HepG2 (cell line): ENCODE results near the gene MRPL28. TPM values are rescaled to one million over a fixed set of nuclear protein-coding genes. Genes with fewer than 3 reads are reported as not detected.

ENCODE experiments used
- ATAD3A ChIP-seq: sonication (generic); formaldehyde crosslinking; IDR thresholded peaks from 2 replicates; pipeline ENCODE4 v1.4.0; 2020; ENCODE audit warnings: missing genetic modification reagents
- ESRRA ChIP-seq: sonication (generic); formaldehyde crosslinking; IDR thresholded peaks from 2 replicates; pipeline ENCODE4 v1.5.1; 2020; ENCODE audit warnings: mild to moderate bottlenecking, low read depth, missing genetic modification reagents
- GTF2F1 ChIP-seq: fragments of 150-350 bp; IDR thresholded peaks from 2 replicates; pipeline ENCODE4 v1.6.1; 2014; ENCODE audit warnings: low read length
- GTF3A ChIP-seq: sonication (generic); formaldehyde crosslinking; conservative IDR thresholded peaks from 2 replicates; pipeline ENCODE4 v1.4.0; 2020; ENCODE audit warnings: mild to moderate bottlenecking, missing genetic modification reagents
- MAFK ChIP-seq, 2 experiments: IDR thresholded peaks in 1 of 2; conservative IDR thresholded peaks in 1 of 2; 2 replicates each; pipeline ENCODE4 v1.6.1; 2011; ENCODE audit warnings: improper control_type of control experiment in 2 of 2, low read length in 2 of 2
- MLLT10 ChIP-seq: sonication (generic); formaldehyde crosslinking; IDR thresholded peaks from 2 replicates; pipeline ENCODE4 v1.4.0; 2020; ENCODE audit warnings: missing genetic modification reagents
- NFE2L2 ChIP-seq: fragments of 150-350 bp; IDR thresholded peaks from 2 replicates; pipeline ENCODE4 v1.6.1; 2014; ENCODE audit warnings: low read length
- REPIN1 ChIP-seq: sonication (generic); formaldehyde crosslinking; IDR thresholded peaks from 2 replicates; pipeline ENCODE4 v1.8.0; 2022; ENCODE audit warnings: missing genetic modification reagents, low read depth, mild to moderate bottlenecking, borderline replicate concordance
- SALL1 ChIP-seq: sonication (generic); formaldehyde crosslinking; IDR thresholded peaks from 2 replicates; pipeline ENCODE4 v1.8.0; 2022; ENCODE audit warnings: mild to moderate bottlenecking, missing genetic modification reagents
- TCF12 ChIP-seq, 2 experiments: fragments of 450-650 bp in 1 of 2; sonication (generic) in 1 of 2; formaldehyde crosslinking in 1 of 2; IDR thresholded peaks; 2 replicates each; pipeline versions ENCODE4 v1.6.1 to v1.8.0; 2017 to 2022; ENCODE audit warnings: antibody characterized with exemption in 1 of 2, mild to moderate bottlenecking in 1 of 2, missing genetic modification reagents in 1 of 2, moderate library complexity in 1 of 2
- TCF7L2 ChIP-seq: IDR thresholded peaks from 2 replicates; pipeline ENCODE4 v1.6.1; 2011; ENCODE audit warnings: mild to moderate bottlenecking, low read depth, low read length, moderate library complexity
- U2AF1 ChIP-seq: fragments of 200-400 bp; formaldehyde crosslinking; optimal IDR thresholded peaks from 2 replicates; pipeline ENCODE3; 2017; ENCODE audit warnings: mild to moderate bottlenecking, low read depth, low read length
- ZBTB20 ChIP-seq: sonication (generic); formaldehyde crosslinking; IDR thresholded peaks from 2 replicates; pipeline ENCODE4 v1.8.1; 2023; ENCODE audit warnings: missing genetic modification reagents, low read depth, mild to moderate bottlenecking, borderline replicate concordance
- ZNF234 ChIP-seq: sonication (generic); formaldehyde crosslinking; conservative IDR thresholded peaks from 2 replicates; pipeline ENCODE4 v1.5.1; 2020; ENCODE audit warnings: mild to moderate bottlenecking, missing genetic modification reagents
- ZNF549 ChIP-seq: sonication (generic); formaldehyde crosslinking; IDR thresholded peaks from 2 replicates; pipeline ENCODE4 v1.5.0; 2020; ENCODE audit warnings: missing genetic modification reagents
- ZNF816 ChIP-seq: sonication (generic); formaldehyde crosslinking; IDR thresholded peaks from 2 replicates; pipeline ENCODE4 v1.8.0; 2022; ENCODE audit warnings: missing genetic modification reagents, mild to moderate bottlenecking, borderline replicate concordance
- polyA plus RNA-seq, 8 experiments: library from polyadenylated mRNA; depleted of rRNA in 3 of 8; stranded (reverse) in 7 of 8; unstranded in 1 of 8; fragments of >200 nt; fragmentation: Illumina TruSeq in 4 of 8; extraction: Trizol in 4 of 8; gene quantifications; 2 replicates each; pipeline versions ENCODE4 v1.2.1 to v1.2.3, GENCODE V29; 2011 to 2016; ENCODE audit warnings: low read depth in 4 of 8, missing spikeins in 1 of 8, mixed read lengths in 1 of 8; ENCODE audit not compliant: insufficient read depth in 1 of 8
- total RNA-seq, 5 experiments: library from RNA; depleted of rRNA; stranded (reverse); fragments of >200 nt; fragmentation: Illumina TruSeq; extraction: Trizol; gene quantifications; 2 replicates each; pipeline ENCODE4 v1.2.3, GENCODE V29; 2016; ENCODE audit warnings: low read depth in 1 of 5
- TF ChIP-seq, protein P1 (sequence below): sonication (generic); formaldehyde crosslinking; IDR thresholded peaks from 2 replicates; pipeline ENCODE4 v1.8.0; 2022; ENCODE audit warnings: missing genetic modification reagents, low read depth, mild to moderate bottlenecking, borderline replicate concordance
- TF ChIP-seq, protein P2 (sequence below): sonication (generic); formaldehyde crosslinking; IDR thresholded peaks from 2 replicates; pipeline ENCODE4 v1.4.0; 2020; ENCODE audit warnings: mild to moderate bottlenecking, missing genetic modification reagents
- TF ChIP-seq, protein P3 (sequence below): sonication (generic); formaldehyde crosslinking; IDR thresholded peaks from 2 replicates; pipeline ENCODE4 v1.4.0; 2020; ENCODE audit warnings: missing genetic modification reagents, mild to moderate bottlenecking, borderline replicate concordance
- TF ChIP-seq, protein P4 (sequence below): fragments of 450-650 bp; IDR thresholded peaks from 2 replicates; pipeline ENCODE4 v1.6.1; 2017
- TF ChIP-seq, protein P5 (sequence below): sonication (generic); formaldehyde crosslinking; conservative IDR thresholded peaks from 2 replicates; pipeline ENCODE4 v1.8.0; 2022; ENCODE audit warnings: mild to moderate bottlenecking, moderate library complexity, missing genetic modification reagents

Gene MRPL28
- total and polyA plus RNA-seq, 2 of the 13 experiments (the other 11 are each of a cell fraction or from before 2014, with no cell fraction given), result 114 to 135 TPM

DNA sequence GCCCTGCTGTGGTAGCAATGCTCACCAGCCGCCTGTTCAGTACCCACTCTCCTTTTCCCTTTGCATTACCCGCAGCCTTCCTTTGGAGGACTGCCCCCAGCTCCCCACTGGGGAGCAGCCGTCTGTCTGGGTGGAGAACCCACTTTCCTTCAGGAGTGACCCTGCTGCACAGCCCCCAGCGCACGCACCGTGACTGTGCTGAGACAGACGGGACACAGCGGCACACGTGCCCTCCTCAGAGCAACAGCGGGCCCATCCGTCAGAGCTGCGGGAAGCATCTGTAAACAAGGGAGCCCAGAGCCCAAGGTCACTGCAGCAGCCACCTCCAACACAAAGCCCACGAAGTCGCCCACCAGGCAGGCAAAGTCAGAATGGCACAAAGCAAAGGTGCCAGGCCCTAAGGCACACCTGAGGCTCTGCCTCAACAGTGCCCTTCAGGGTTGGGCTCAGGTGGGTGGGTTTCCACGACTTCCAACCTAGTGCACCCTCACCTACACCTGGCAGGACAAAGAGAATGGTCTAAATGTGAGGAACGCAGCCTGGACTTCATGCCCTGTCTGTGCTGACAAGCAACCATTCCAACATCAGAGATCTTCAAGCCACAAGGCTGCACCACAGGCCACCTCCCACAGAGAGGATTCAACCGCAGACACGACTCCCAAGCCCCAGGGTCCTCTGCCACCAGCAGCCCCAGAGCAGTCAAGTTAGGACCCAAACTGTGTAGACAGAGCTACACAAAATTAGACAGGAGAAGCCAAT lies 27.7 kb downstream of the MRPL28 start (continued):
- no peak for TF ChIP-seq GTF3A (CRISPR knock-in tag)
- TF ChIP-seq TCF7L2, result no peak
- TF ChIP-seq, protein P1, sequence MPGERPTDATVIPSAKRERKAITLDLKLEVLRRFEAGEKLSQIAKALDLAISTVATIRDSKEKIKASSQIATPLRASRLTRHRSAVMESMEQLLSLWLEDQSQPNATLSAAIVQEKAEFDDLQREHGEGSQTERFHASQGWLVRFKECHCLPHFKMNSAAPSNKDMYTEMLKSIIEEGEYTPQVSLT (CRISPR knock-in tag), result no peak
- TF ChIP-seq ESRRA, result peak; percentile 82
- TF ChIP-seq ATAD3A, result no peak
- TF ChIP-seq ZNF549 (CRISPR knock-in tag), result no peak
- TF ChIP-seq, protein P2, sequence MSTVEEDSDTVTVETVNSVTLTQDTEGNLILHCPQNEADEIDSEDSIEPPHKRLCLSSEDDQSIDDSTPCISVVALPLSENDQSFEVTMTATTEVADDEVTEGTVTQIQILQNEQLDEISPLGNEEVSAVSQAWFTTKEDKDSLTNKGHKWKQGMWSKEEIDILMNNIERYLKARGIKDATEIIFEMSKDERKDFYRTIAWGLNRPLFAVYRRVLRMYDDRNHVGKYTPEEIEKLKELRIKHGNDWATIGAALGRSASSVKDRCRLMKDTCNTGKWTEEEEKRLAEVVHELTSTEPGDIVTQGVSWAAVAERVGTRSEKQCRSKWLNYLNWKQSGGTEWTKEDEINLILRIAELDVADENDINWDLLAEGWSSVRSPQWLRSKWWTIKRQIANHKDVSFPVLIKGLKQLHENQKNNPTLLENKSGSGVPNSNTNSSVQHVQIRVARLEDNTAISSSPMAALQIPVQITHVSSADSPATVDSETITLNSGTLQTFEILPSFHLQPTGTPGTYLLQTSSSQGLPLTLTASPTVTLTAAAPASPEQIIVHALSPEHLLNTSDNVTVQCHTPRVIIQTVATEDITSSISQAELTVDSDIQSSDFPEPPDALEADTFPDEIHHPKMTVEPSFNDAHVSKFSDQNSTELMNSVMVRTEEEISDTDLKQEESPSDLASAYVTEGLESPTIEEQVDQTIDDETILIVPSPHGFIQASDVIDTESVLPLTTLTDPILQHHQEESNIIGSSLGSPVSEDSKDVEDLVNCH (CRISPR knock-in tag), result no peak
- TF ChIP-seq, protein P3, sequence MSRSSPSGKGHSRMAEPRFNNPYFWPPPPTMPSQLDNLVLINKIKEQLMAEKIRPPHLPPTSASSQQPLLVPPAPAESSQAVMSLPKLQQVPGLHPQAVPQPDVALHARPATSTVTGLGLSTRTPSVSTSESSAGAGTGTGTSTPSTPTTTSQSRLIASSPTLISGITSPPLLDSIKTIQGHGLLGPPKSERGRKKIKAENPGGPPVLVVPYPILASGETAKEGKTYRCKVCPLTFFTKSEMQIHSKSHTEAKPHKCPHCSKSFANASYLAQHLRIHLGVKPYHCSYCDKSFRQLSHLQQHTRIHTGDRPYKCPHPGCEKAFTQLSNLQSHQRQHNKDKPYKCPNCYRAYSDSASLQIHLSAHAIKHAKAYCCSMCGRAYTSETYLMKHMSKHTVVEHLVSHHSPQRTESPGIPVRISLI (CRISPR knock-in tag), result 0 out of 2 replicates have a peak, but pooled peaks have one; percentile 35
- no peak for TF ChIP-seq MLLT10 (CRISPR knock-in tag)
- TF ChIP-seq, protein P4, sequence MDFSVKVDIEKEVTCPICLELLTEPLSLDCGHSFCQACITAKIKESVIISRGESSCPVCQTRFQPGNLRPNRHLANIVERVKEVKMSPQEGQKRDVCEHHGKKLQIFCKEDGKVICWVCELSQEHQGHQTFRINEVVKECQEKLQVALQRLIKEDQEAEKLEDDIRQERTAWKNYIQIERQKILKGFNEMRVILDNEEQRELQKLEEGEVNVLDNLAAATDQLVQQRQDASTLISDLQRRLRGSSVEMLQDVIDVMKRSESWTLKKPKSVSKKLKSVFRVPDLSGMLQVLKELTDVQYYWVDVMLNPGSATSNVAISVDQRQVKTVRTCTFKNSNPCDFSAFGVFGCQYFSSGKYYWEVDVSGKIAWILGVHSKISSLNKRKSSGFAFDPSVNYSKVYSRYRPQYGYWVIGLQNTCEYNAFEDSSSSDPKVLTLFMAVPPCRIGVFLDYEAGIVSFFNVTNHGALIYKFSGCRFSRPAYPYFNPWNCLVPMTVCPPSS, result no peak
- TF ChIP-seq U2AF1, result no peak
- peak; percentile 72; the same call in 1 of the 2 replicates for TF ChIP-seq ZBTB20 (CRISPR knock-in tag)
- TF ChIP-seq ZNF816 (CRISPR knock-in tag), result no peak
- no peak for TF ChIP-seq TCF12 (IDR thresholded peaks at IDR 0.05)
- TF ChIP-seq TCF12 (CRISPR knock-in tag; IDR thresholded peaks at IDR 0.05), result peak; percentile 69; the same call in 1 of the 2 replicates
- TF ChIP-seq, protein P5, sequence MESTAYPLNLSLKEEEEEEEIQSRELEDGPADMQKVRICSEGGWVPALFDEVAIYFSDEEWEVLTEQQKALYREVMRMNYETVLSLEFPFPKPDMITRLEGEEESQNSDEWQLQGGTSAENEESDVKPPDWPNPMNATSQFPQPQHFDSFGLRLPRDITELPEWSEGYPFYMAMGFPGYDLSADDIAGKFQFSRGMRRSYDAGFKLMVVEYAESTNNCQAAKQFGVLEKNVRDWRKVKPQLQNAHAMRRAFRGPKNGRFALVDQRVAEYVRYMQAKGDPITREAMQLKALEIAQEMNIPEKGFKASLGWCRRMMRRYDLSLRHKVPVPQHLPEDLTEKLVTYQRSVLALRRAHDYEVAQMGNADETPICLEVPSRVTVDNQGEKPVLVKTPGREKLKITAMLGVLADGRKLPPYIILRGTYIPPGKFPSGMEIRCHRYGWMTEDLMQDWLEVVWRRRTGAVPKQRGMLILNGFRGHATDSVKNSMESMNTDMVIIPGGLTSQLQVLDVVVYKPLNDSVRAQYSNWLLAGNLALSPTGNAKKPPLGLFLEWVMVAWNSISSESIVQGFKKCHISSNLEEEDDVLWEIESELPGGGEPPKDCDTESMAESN, result no peak; the same call in 1 of the 2 replicates
- TF ChIP-seq GTF2F1, result no peak
- TF ChIP-seq SALL1, result peak; percentile 91
- no peak for TF ChIP-seq NFE2L2
- no peak for TF ChIP-seq REPIN1
- TF ChIP-seq MAFK (conservative IDR thresholded peaks at IDR 0.05 in 1 of 2, IDR thresholded peaks at IDR 0.05 in 1 of 2; ENCODE audit: low read length in 2 of 2), result no peak
- TF ChIP-seq ZNF234 (CRISPR knock-in tag), result no peak
